ENCODE results near the gene FUCA2. TPM values are rescaled to one million over a fixed set of nuclear protein-coding genes. Genes with fewer than 3 reads are reported as not detected.
A peak's percentile ranks its signal among the peaks of the same experiment; 100 is the strongest.

The FUCA2 gene
- total RNA-seq, 4 donors from 2014 or later: 29.8 to 41.8 (median 36.8) TPM

GRCh38 chr6:143536866-143537691, 25.6 kb upstream of the FUCA2 start:
- ATAC-seq (ENCODE audit: low FRiP score): peak; percentile 75
- DNase-seq (ENCODE audit: low spot score): no peak
- no peak for TF ChIP-seq CTCF (IDR thresholded peaks at IDR 0.05)

GRCh38 chr6:143536461-143536865, 24.9 kb upstream of the FUCA2 start:
- no peak for TF ChIP-seq CTCF (IDR thresholded peaks at IDR 0.05)
- DNase-seq (ENCODE audit: low spot score) (no peak), ATAC-seq (ENCODE audit: low FRiP score) (peak; percentile 63)

GRCh38 chr6:143535189-143535614, 23.7 kb upstream of the FUCA2 start:
- ATAC-seq (ENCODE audit: low FRiP score) (no peak), DNase-seq (ENCODE audit: low spot score) (no peak)
- TF ChIP-seq CTCF (IDR thresholded peaks at IDR 0.05): no peak

GRCh38 chr6:143531720-143532499, 20.4 kb upstream of the FUCA2 start:
- ATAC-seq (ENCODE audit: low FRiP score) (no peak), DNase-seq (ENCODE audit: low spot score) (no peak)
- TF ChIP-seq CTCF (IDR thresholded peaks at IDR 0.05): no peak

- no peak for TF ChIP-seq CTCF (IDR thresholded peaks at IDR 0.05)
- ATAC-seq (ENCODE audit: low FRiP score) (no peak), DNase-seq (ENCODE audit: low spot score) (no peak)
Measured at GRCh38 chr6:143529095-143529494, 17.6 kb upstream of the FUCA2 start.

GRCh38 chr6:143528164-143528811, 16.8 kb upstream of the FUCA2 start:
- ATAC-seq (ENCODE audit: low FRiP score): no peak
- no peak for DNase-seq (ENCODE audit: low spot score)
- no peak for TF ChIP-seq CTCF (IDR thresholded peaks at IDR 0.05)

Measured in omental fat pad (tissue), 4 donors.